Raji (cell line): ENCODE results near the gene ZNF292.

Experiments
- POLR2A ChIP-seq: IDR thresholded peaks from 2 replicates; pipeline ENCODE4 v1.6.1; 2011; ENCODE audit warnings: low read depth, low read length, control low read depth; ENCODE audit not compliant: insufficient read depth

Gene ZNF292

GRCh38 chr6:87184762-87185250 lies 29.4 kb downstream of the ZNF292 start:
- no peak for TF ChIP-seq POLR2A

DNA sequence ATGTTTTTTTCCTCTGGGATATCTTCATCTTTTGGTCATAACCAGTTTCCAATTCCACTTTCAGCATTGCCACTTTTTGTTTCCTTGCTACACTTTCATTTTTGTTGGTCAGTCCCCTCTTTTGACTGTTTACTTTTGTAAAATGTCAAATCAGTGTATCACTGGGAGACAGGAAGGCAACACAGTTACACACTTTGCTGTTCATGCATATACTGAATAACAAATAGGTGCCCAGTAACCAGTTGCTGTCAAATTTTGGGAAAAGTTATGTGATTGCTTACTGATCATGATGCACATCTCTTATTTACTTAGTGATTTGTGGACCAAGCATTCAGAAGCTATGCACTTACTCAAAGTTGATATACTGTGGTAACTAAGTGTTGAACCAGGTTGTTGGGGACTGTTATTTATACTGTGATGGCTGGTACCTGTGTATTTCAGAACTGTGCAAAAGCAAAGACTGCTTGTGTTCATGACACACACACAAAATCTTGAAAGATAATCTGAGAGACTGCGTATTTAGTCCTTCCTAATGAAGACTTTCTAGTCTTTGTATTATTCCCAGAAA lies 41.0 kb downstream of the ZNF292 start:
- TF ChIP-seq POLR2A, result no peak

GRCh38 chr6:87197547-87197946 lies 42.2 kb downstream of the ZNF292 start:
- no peak for TF ChIP-seq POLR2A

- TF ChIP-seq POLR2A, result no peak
Observed at GRCh38 chr6:87199787-87200186, 44.4 kb downstream of the ZNF292 start.

DNA sequence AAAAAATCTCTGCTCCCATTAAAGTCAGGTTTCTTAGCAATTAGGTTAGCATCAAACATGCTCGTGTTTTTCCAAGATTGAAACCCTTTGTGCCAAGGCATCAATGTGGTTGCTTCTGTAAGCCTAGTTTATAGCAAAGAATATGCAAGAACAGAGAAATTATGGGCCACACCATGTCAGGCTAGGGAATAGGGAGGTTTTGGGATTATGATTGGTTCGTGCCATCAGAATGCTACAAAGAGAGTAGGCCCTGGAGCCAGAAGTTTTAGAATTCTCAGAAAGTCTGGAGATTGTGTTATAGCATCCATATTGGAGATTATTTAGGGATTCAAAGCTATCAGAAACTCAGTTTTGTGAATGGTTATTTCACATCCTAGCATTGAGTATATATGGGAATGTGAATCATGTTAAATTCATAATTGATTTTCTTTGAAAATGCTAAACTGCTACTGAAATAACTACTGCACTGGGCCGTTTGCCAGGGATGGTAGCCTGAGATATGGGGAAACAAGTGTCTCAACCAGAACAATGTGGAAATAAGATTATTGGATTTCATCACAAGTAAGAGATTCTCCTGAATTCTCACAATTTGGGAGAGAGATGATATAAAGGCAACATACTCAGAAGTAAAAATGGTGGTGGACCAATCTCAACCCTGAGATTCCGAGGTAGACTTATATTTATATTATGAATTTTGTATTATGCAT lies 45.3 kb downstream of the ZNF292 start:
- no peak for TF ChIP-seq POLR2A

DNA sequence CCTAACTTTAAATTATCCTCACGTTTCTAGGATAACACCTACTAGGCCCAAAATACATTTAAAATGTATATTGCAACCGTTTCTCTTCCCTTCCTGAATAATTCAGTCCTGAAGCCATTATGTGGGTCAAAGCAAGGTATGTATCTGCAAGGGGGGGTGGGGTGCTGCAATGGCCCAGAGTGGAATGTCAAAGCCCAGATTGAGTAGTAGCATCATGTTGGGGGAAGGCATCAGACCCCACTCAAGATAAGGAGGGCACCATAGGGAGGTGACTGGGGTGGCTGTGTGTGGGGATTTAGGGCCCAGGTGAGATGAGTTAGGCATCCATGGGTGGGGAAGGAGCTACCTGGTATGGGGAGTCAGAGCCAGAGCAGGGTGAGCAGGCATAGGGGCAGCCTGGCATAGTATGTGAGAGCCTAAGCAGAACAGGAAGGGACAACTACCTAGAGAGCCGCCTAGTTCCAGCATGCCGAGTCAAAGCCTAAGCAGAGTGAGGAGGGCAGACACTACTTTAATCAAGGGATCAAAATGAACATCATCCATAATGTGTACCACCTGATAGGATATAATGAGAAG lies 48.2 kb downstream of the ZNF292 start:
- TF ChIP-seq POLR2A, result no peak

DNA sequence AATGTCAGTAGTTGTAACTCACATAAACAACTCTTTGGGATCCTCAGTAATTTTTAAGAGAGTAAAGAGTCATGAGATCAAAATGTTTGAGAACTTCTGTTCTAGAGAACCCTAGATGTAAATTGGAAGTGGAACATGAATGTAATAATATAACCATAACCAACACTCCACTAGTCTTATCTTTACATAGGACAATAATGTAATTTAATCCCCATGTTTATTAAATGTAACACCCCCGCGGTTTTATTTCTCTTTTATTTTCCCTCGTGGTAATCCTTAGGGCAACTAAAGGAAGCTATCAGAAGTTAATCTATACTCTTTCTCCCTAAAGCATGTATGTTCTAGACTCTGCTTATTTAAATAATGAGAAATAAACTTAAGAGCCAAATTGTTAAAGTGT lies 54.4 kb downstream of the ZNF292 start:
- no peak for TF ChIP-seq POLR2A

- TF ChIP-seq POLR2A, result no peak
Observed at GRCh38 chr6:87210979-87211378, 55.6 kb downstream of the ZNF292 start.

DNA sequence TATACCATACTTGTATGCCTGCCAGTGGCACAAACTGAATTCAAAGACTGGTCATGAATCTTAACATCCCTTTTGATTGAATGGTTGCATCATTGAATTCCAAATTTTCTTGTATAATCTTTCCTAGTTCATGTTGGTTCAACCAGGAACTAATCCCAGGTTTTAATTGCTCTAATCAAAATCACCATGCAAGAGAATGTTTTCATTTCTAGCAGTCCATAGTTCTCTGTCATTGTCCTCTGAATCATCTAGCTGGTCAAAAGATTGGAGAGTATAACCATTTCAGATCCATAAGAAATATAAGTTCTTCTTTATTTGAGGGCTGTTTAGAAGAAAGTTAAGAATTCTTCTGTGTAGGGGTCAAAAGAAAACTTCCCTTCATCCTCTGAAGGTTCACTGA lies 57.2 kb downstream of the ZNF292 start:
- no peak for TF ChIP-seq POLR2A

DNA sequence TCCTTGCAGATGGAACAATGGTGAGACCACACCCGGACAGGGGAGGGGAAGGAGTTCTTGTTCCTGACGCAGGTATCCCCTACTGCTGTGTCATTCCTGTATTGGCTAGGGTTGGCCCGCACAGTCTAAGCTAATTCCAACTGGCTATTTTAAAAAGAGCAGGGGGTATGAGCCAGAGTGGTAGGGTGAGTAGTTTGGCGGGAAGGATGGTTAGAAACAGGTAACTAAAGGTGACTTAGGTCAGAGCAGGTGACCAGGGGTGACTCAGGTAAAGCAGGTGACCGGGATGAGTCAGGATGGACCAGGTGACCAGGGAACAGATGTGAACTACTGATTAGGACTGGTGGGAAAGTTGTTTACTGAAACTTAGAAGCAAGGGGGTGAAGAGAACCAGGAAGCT lies 58.0 kb downstream of the ZNF292 start:
- no peak for TF ChIP-seq POLR2A

- TF ChIP-seq POLR2A, result no peak
Observed at GRCh38 chr6:87214831-87215230, 59.5 kb downstream of the ZNF292 start.

- no peak for TF ChIP-seq POLR2A
Observed at GRCh38 chr6:87220997-87221396, 65.6 kb downstream of the ZNF292 start.

DNA sequence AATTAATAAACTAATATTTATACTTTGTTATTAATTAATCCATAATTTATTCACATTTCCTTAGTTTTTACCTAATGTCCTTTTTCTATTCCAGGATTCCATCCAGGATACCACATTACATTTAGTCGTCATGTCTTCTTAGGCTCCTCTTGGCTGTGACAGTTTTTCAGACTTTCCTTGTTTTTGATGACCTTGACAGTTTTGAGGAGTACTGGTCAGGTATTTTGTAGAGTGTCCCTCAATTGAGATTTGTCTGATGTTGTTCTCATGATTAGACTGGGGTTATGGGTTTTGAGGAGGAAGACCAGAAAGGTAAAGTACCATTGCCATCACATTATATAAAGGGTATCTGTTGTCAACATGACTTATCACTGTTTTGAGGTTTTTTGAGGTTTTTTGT lies 67.3 kb downstream of the ZNF292 start:
- TF ChIP-seq POLR2A, result no peak

- no peak for TF ChIP-seq POLR2A
Observed at GRCh38 chr6:87224971-87225370, 69.6 kb downstream of the ZNF292 start.

- no peak for TF ChIP-seq POLR2A
Observed at GRCh38 chr6:87225511-87225910, 70.1 kb downstream of the ZNF292 start.

DNA sequence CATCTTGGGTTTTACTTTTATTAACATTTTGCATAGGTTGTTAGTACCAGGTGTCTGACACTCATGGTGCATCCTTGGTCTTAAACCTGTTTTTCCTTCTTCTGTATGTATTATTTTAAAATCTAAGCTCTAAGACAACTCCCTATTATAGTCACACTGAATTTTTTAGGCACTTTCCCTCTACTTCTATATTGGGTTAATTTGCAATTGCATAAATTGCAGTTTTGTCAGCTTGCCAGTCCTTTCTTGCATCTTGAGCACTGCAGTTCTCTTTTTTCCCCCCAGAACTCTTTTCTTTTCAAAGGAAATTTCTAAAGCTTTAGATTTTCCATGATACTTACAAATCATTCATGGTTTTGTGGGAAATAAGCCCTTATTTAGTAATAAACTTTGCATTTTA lies 70.6 kb downstream of the ZNF292 start:
- no peak for TF ChIP-seq POLR2A

DNA sequence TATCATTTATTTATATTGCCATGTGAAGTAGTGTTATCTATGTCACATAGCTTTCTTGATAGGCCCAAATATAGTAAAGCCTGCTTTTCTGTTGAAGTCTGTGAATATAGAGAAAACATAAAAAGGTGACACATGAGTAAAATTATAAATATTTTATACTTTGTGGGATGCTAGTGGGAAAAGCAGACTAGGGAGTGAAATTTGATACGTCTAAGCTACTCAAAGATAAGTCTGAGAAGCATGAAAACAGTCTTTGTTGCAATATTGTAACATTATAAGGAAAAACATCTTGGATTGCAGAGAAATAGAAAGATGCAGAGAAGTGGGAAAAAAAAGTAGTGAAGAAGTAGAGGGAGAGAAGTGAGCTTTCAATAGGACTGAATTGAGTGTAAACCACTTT lies 75.4 kb downstream of the ZNF292 start:
- TF ChIP-seq POLR2A, result no peak

- no peak for TF ChIP-seq POLR2A
Observed at GRCh38 chr6:87237804-87238203, 82.4 kb downstream of the ZNF292 start.
